Measurements from ENCODE around the gene CNDP1.

DNA sequence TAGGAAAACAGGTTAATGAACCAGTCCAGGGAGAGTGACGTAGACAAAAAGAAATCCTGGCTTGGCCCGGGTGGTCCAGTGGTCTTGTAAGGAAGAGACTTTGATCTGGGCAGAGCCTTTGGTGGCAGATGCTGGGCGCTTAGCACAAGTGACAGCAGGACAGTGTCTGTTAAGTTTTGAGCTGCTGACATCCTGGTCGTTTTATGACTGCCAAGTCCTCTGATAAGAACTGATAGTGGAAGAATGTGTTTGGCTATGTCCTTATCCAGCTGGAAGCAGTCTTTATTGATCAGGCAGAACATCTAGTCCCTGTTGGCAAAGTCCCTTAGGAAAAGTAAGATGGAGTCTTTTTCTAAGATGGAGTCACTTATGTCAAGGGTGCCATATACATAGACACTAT is 36.0 kb downstream of the CNDP1 start:
- TF ChIP-seq, protein P1, sequence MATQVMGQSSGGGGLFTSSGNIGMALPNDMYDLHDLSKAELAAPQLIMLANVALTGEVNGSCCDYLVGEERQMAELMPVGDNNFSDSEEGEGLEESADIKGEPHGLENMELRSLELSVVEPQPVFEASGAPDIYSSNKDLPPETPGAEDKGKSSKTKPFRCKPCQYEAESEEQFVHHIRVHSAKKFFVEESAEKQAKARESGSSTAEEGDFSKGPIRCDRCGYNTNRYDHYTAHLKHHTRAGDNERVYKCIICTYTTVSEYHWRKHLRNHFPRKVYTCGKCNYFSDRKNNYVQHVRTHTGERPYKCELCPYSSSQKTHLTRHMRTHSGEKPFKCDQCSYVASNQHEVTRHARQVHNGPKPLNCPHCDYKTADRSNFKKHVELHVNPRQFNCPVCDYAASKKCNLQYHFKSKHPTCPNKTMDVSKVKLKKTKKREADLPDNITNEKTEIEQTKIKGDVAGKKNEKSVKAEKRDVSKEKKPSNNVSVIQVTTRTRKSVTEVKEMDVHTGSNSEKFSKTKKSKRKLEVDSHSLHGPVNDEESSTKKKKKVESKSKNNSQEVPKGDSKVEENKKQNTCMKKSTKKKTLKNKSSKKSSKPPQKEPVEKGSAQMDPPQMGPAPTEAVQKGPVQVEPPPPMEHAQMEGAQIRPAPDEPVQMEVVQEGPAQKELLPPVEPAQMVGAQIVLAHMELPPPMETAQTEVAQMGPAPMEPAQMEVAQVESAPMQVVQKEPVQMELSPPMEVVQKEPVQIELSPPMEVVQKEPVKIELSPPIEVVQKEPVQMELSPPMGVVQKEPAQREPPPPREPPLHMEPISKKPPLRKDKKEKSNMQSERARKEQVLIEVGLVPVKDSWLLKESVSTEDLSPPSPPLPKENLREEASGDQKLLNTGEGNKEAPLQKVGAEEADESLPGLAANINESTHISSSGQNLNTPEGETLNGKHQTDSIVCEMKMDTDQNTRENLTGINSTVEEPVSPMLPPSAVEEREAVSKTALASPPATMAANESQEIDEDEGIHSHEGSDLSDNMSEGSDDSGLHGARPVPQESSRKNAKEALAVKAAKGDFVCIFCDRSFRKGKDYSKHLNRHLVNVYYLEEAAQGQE (IDR thresholded peaks at IDR 0.05), result no peak
- TF ChIP-seq MAX (IDR thresholded peaks at IDR 0.05) (no peak), CTCF (IDR thresholded peaks at IDR 0.05; ENCODE audit: low read depth, low read length, missing input control) (no peak), TAF1 (conservative IDR thresholded peaks at IDR 0.05) (no peak), EGR1 (IDR thresholded peaks at IDR 0.05; ENCODE audit: low read depth in 2 of 2) (no peak), FOXA1 (IDR thresholded peaks at IDR 0.05) (no peak), HNF4A (conservative IDR thresholded peaks at IDR 0.05) (no peak), NR2F2 (IDR thresholded peaks at IDR 0.05) (no peak), ZBTB33 (IDR thresholded peaks at IDR 0.05) (no peak), RXRA (IDR thresholded peaks at IDR 0.05) (no peak)
